ENCODE results near the gene ATP8A2.

Gene ATP8A2

DNA sequence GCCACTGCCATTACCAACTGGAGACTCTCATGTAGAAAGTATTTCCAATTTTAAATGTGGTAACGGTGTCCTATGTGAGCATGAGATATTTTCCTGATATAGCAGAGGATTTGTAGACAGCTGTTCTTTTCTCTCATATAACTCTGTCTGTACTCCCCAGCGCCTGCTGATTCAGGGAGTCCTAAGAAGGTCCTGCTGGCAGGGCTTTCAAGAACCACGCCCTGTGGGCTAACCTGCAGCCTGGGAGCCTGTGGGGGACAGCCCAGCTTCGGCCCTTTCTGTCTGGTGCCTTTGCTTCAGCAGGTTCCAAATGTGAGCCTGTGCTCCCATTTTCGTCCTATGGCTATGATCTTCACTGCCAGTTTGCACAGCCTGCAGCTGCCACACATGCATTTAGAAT, 316.8 kb downstream of the ATP8A2 start:
- H3K9ac ChIP-seq (ENCODE audit: insufficient read length, low read depth), result no peak overlapping the region
- H3K27me3 ChIP-seq (ENCODE audit: insufficient read depth, insufficient read length), result no peaks in the 10 kb centered on the region
- H3K4me1 ChIP-seq (ENCODE audit: insufficient read depth, insufficient read length), result no peaks in the 10 kb centered on the region
- no peaks in the 10 kb centered on the region for H3K36me3 ChIP-seq (ENCODE audit: insufficient read depth, insufficient read length, low read length)
- H3K9me3 ChIP-seq (ENCODE audit: insufficient read depth, low read length), result no peaks in the 10 kb centered on the region
- no peak for DNase-seq (ENCODE audit: low read depth, low spot score)
- TF ChIP-seq YY1 (IDR thresholded peaks at IDR 0.05; ENCODE audit: insufficient read depth, insufficient read length) (no peak), ZNF274 (IDR thresholded peaks at IDR 0.05; ENCODE audit: low read depth, low read length) (no peak), SUZ12 (IDR thresholded peaks at IDR 0.05; ENCODE audit: extremely low read depth, insufficient read depth, insufficient read length) (no peak)
- H3K4me3 ChIP-seq (ENCODE audit: insufficient read length, low read depth), result no peak overlapping the region

GRCh38 chr13:25689539-25689938, 317.8 kb downstream of the ATP8A2 start:
- Histone ChIP-seq H3K9ac (ENCODE audit: insufficient read length, low read depth) (no peak overlapping the region), H3K4me3 (ENCODE audit: insufficient read length, low read depth) (no peak overlapping the region), H3K9me3 (ENCODE audit: insufficient read depth, low read length) (no peaks in the 10 kb centered on the region), H3K27me3 (ENCODE audit: insufficient read depth, insufficient read length) (no peaks in the 10 kb centered on the region), H3K4me1 (ENCODE audit: insufficient read depth, insufficient read length) (no peaks in the 10 kb centered on the region), H3K36me3 (ENCODE audit: insufficient read depth, insufficient read length, low read length) (no peaks in the 10 kb centered on the region)
- TF ChIP-seq ZNF274 (IDR thresholded peaks at IDR 0.05; ENCODE audit: low read depth, low read length), result no peak
- TF ChIP-seq SUZ12 (IDR thresholded peaks at IDR 0.05; ENCODE audit: extremely low read depth, insufficient read depth, insufficient read length), result no peak
- no peak for TF ChIP-seq YY1 (IDR thresholded peaks at IDR 0.05; ENCODE audit: insufficient read depth, insufficient read length)
- DNase-seq (ENCODE audit: low read depth, low spot score), result no peak

GRCh38 chr13:25690582-25690981, 318.8 kb downstream of the ATP8A2 start:
- no peak for DNase-seq (ENCODE audit: low read depth, low spot score)
- H3K27me3 ChIP-seq (ENCODE audit: insufficient read depth, insufficient read length), result no peaks in the 10 kb centered on the region

GRCh38 chr13:25691654-25692053, 319.9 kb downstream of the ATP8A2 start:
- DNase-seq (ENCODE audit: low read depth, low spot score), result no peak
- TF ChIP-seq YY1 (IDR thresholded peaks at IDR 0.05; ENCODE audit: insufficient read depth, insufficient read length) (no peak), ZNF274 (IDR thresholded peaks at IDR 0.05; ENCODE audit: low read depth, low read length) (no peak), SUZ12 (IDR thresholded peaks at IDR 0.05; ENCODE audit: extremely low read depth, insufficient read depth, insufficient read length) (no peak)

More at GRCh38 chr13:25690582-25690981, 318.8 kb downstream of the ATP8A2 start:
- H3K4me1 ChIP-seq (ENCODE audit: insufficient read depth, insufficient read length), result no peaks in the 10 kb centered on the region
- H3K9ac ChIP-seq (ENCODE audit: insufficient read length, low read depth), result no peak overlapping the region
- TF ChIP-seq ZNF274 (IDR thresholded peaks at IDR 0.05; ENCODE audit: low read depth, low read length) (no peak), SUZ12 (IDR thresholded peaks at IDR 0.05; ENCODE audit: extremely low read depth, insufficient read depth, insufficient read length) (no peak), YY1 (IDR thresholded peaks at IDR 0.05; ENCODE audit: insufficient read depth, insufficient read length) (no peak)
- no peak overlapping the region for H3K4me3 ChIP-seq (ENCODE audit: insufficient read length, low read depth)
- no peaks in the 10 kb centered on the region for H3K36me3 ChIP-seq (ENCODE audit: insufficient read depth, insufficient read length, low read length)
- H3K9me3 ChIP-seq (ENCODE audit: insufficient read depth, low read length), result no peaks in the 10 kb centered on the region

GRCh38 chr13:25692099-25692498, 320.3 kb downstream of the ATP8A2 start:
- H3K27me3 ChIP-seq (ENCODE audit: insufficient read depth, insufficient read length), result no peaks in the 10 kb centered on the region
- no peaks in the 10 kb centered on the region for H3K9me3 ChIP-seq (ENCODE audit: insufficient read depth, low read length)
- TF ChIP-seq ZNF274 (IDR thresholded peaks at IDR 0.05; ENCODE audit: low read depth, low read length) (no peak), YY1 (IDR thresholded peaks at IDR 0.05; ENCODE audit: insufficient read depth, insufficient read length) (no peak), SUZ12 (IDR thresholded peaks at IDR 0.05; ENCODE audit: extremely low read depth, insufficient read depth, insufficient read length) (no peak)
- no peaks in the 10 kb centered on the region for H3K36me3 ChIP-seq (ENCODE audit: insufficient read depth, insufficient read length, low read length)
- no peak overlapping the region for H3K9ac ChIP-seq (ENCODE audit: insufficient read length, low read depth)
- no peak overlapping the region for H3K4me3 ChIP-seq (ENCODE audit: insufficient read length, low read depth)
- no peaks in the 10 kb centered on the region for H3K4me1 ChIP-seq (ENCODE audit: insufficient read depth, insufficient read length)
- DNase-seq (ENCODE audit: low read depth, low spot score), result no peak

More at GRCh38 chr13:25691654-25692053, 319.9 kb downstream of the ATP8A2 start:
- Histone ChIP-seq H3K36me3 (ENCODE audit: insufficient read depth, insufficient read length, low read length) (no peaks in the 10 kb centered on the region), H3K27me3 (ENCODE audit: insufficient read depth, insufficient read length) (no peaks in the 10 kb centered on the region), H3K4me1 (ENCODE audit: insufficient read depth, insufficient read length) (no peaks in the 10 kb centered on the region), H3K4me3 (ENCODE audit: insufficient read length, low read depth) (no peak overlapping the region), H3K9ac (ENCODE audit: insufficient read length, low read depth) (no peak overlapping the region), H3K9me3 (ENCODE audit: insufficient read depth, low read length) (no peaks in the 10 kb centered on the region)

GRCh38 chr13:25699056-25699455, 327.3 kb downstream of the ATP8A2 start:
- no peak for DNase-seq (ENCODE audit: low read depth, low spot score)
- no peak overlapping the region for H3K9ac ChIP-seq (ENCODE audit: insufficient read length, low read depth)
- H3K4me1 ChIP-seq (ENCODE audit: insufficient read depth, insufficient read length), result no peaks in the 10 kb centered on the region
- TF ChIP-seq YY1 (IDR thresholded peaks at IDR 0.05; ENCODE audit: insufficient read depth, insufficient read length) (no peak), ZNF274 (IDR thresholded peaks at IDR 0.05; ENCODE audit: low read depth, low read length) (no peak), SUZ12 (IDR thresholded peaks at IDR 0.05; ENCODE audit: extremely low read depth, insufficient read depth, insufficient read length) (no peak)
- H3K9me3 ChIP-seq (ENCODE audit: insufficient read depth, low read length), result no peaks in the 10 kb centered on the region
- no peaks in the 10 kb centered on the region for H3K27me3 ChIP-seq (ENCODE audit: insufficient read depth, insufficient read length)
- H3K4me3 ChIP-seq (ENCODE audit: insufficient read length, low read depth), result no peak overlapping the region
- H3K36me3 ChIP-seq (ENCODE audit: insufficient read depth, insufficient read length, low read length), result no peaks in the 10 kb centered on the region

DNA sequence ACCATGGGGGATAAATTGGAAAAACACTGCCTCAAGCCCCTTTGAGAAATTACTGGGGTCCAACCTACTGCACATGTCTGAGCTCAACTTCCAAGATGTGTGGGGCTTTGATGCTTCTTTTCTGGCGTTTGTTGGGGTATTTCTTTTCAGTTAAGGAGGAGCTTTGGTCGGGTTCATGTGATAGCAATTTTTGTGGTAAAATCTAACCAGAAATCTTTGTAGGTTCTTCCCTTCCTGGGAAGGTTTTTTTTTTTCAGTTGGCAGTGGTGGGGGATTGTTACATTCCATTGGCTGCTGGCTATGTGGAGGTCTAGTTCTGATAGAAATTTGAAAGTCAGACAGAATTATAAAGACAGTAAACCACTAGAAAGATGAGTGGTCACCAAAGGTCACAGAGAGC, 327.8 kb downstream of the ATP8A2 start:
- no peak for DNase-seq (ENCODE audit: low read depth, low spot score)
- H3K9ac ChIP-seq (ENCODE audit: insufficient read length, low read depth), result no peak overlapping the region
- no peak overlapping the region for H3K4me3 ChIP-seq (ENCODE audit: insufficient read length, low read depth)
- H3K9me3 ChIP-seq (ENCODE audit: insufficient read depth, low read length), result no peaks in the 10 kb centered on the region
- no peaks in the 10 kb centered on the region for H3K27me3 ChIP-seq (ENCODE audit: insufficient read depth, insufficient read length)
- H3K4me1 ChIP-seq (ENCODE audit: insufficient read depth, insufficient read length), result no peaks in the 10 kb centered on the region
- H3K36me3 ChIP-seq (ENCODE audit: insufficient read depth, insufficient read length, low read length), result no peaks in the 10 kb centered on the region
- no peak for TF ChIP-seq ZNF274 (IDR thresholded peaks at IDR 0.05; ENCODE audit: low read depth, low read length)
- TF ChIP-seq SUZ12 (IDR thresholded peaks at IDR 0.05; ENCODE audit: extremely low read depth, insufficient read depth, insufficient read length), result no peak
- TF ChIP-seq YY1 (IDR thresholded peaks at IDR 0.05; ENCODE audit: insufficient read depth, insufficient read length), result no peak

Measured in NT2/D1 (cell line).